NCI-H82 treated with DMSO at 0.1 percent for 48 hours (cell line): ENCODE measurements around the gene HOMER1.

Experiments used
- DNase-seq: peaks from one replicate; lab custom pipeline; 2025; ENCODE audit not compliant: unreplicated experiment; lab: John Stamatoyannopoulos, UW

The HOMER1 gene

GRCh38 chr5:79490323-79490936, 23.5 kb downstream of the HOMER1 start:
- DNase-seq: no peak

- no peak for DNase-seq
Observed at GRCh38 chr5:79489773-79490172, 24.2 kb downstream of the HOMER1 start.

GRCh38 chr5:79488775-79489174, 25.2 kb downstream of the HOMER1 start:
- no peak for DNase-seq

GRCh38 chr5:79488058-79488457, 25.9 kb downstream of the HOMER1 start:
- DNase-seq: no peak

GRCh38 chr5:79487251-79487650, 26.7 kb downstream of the HOMER1 start:
- DNase-seq: no peak

GRCh38 chr5:79486116-79486515, 27.8 kb downstream of the HOMER1 start:
- DNase-seq: no peak

GRCh38 chr5:79484731-79485130, 29.2 kb downstream of the HOMER1 start:
- no peak for DNase-seq

- no peak for DNase-seq
Observed at GRCh38 chr5:79481574-79481973, 32.4 kb downstream of the HOMER1 start.

- DNase-seq: no peak
Observed at GRCh38 chr5:79480991-79481390, 32.9 kb downstream of the HOMER1 start.

GRCh38 chr5:79475152-79475466, 38.8 kb downstream of the HOMER1 start:
- DNase-seq: no peak

GRCh38 chr5:79474367-79475151, 39.4 kb downstream of the HOMER1 start:
- no peak for DNase-seq

- DNase-seq: no peak
Observed at GRCh38 chr5:79471556-79471955, 42.4 kb downstream of the HOMER1 start.

GRCh38 chr5:79464695-79465332, 49.1 kb downstream of the HOMER1 start:
- DNase-seq: no peak

- DNase-seq: no peak
Observed at GRCh38 chr5:79464278-79464677, 49.7 kb downstream of the HOMER1 start.

GRCh38 chr5:79459626-79460025, 54.3 kb downstream of the HOMER1 start:
- no peak for DNase-seq

- no peak for DNase-seq
Observed at GRCh38 chr5:79456890-79457583, 56.9 kb downstream of the HOMER1 start.

- DNase-seq: no peak
Observed at GRCh38 chr5:79456400-79456799, 57.5 kb downstream of the HOMER1 start.

- DNase-seq: no peak
Observed at GRCh38 chr5:79454043-79454442, 59.9 kb downstream of the HOMER1 start.

GRCh38 chr5:79448336-79448735, 65.6 kb downstream of the HOMER1 start:
- no peak for DNase-seq

- DNase-seq: no peak
Observed at GRCh38 chr5:79436821-79437220, 77.1 kb downstream of the HOMER1 start.

GRCh38 chr5:79436224-79436623, 77.7 kb downstream of the HOMER1 start:
- DNase-seq: no peak

GRCh38 chr5:79430196-79430595, 83.7 kb downstream of the HOMER1 start:
- DNase-seq: no peak
